Measurements from ENCODE around the gene NELL2. TPM values are rescaled to one million over a fixed set of nuclear protein-coding genes. Genes with fewer than 3 reads are reported as not detected.
"Not testable (repeated sequence)": the region's sequence is repeated elsewhere in the genome, so short reads cannot be mapped to it uniquely, and the experiment has no call there.

NELL2 gene
- total RNA-seq, 5 donors from 2014 or later (not counting 1 experiment from before 2014, with no cell fraction given) = 154 to 212 (median 169) TPM

DNA sequence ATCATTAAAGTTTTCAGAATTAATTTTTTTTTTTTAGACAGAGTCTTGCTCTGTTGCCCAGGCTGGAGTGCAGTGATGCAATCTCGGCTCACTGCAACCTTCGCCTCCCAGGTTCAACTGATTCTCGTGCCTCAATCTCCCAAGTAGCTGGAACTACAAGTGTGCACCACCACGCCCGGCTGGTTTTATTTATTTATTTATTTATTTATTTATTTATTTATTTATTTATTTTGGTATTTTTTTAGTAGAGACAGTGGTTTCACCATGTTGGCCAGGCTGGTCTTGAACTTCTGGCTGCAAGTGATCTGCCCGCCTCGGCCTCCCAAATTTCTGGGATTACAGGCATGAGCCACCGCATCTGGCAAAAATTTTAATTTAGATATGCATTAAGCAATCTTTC, 54.4 kb downstream of the NELL2 start:
- H3K4me1 ChIP-seq (ENCODE audit: control insufficient read depth in 1 of 2, extremely low read depth in 1 of 2, insufficient read depth in 2 of 2, low read length in 2 of 2) = peaks cover 16 to 17% of the 10 kb centered on the region in 2 experiments
- ATAC-seq (replicated peaks in 1 of 4); DNase-seq; H3K27me3 ChIP-seq (replicated peaks in 1 of 2; ENCODE audit: control insufficient read depth in 2 of 2, extremely low read depth in 1 of 2, insufficient read depth in 2 of 2, low read length in 1 of 2); H3K4me3 ChIP-seq (ENCODE audit: control insufficient read depth in 1 of 2, extremely low read depth in 1 of 2, low read length in 1 of 2); H3K27ac Mint-ChIP-seq; H3K27ac ChIP-seq (ENCODE audit: low read length); H3K27me3 Mint-ChIP-seq; H3K9me3 ChIP-seq; H3K9me3 Mint-ChIP-seq; POLR2A ChIA-PET; H3K36me3 ChIP-seq (ENCODE audit: control insufficient read depth in 2 of 2, extremely low read depth in 1 of 2, insufficient read depth in 1 of 2, low read length in 1 of 2); H3K4me3 Mint-ChIP-seq: not testable (repeated sequence)
- 80% methylated on average over 1 of the region's 8 CpGs for WGBS (ENCODE audit: insufficient coverage)
- H3K36me3 Mint-ChIP-seq = peaks cover 14% of the 10 kb centered on the region
- CTCF ChIA-PET = interaction anchor here in 1 of 2 donors (1.1 to 1.5 kb wide), 2 partner anchors 9 to 53 kb away, joined by 4 read pairs; no protein-coding TSS in a partner anchor
- H3K4me1 Mint-ChIP-seq = peaks cover 43 to 70% (median 63%) of the 10 kb centered on the region in 3 donors

DNA sequence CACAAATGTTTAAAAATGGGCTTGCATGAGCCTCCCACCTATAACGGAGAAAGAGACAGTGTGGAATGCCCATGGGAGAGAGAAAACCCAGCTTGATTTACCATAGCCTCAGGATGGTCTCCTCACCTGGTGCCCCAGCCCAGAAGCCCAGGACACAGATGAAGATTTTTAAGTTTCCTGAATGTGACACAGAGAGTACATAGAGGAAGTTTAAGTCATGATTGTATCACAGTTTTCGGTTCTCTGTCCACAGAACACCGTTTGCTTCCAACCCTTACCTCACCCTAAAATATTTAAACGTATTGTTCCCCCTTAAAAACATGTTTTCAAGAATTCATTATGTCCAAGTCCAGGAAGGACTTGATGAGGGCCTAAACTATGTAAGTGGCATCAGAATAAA, 56.2 kb downstream of the NELL2 start:
- no peaks in the 10 kb centered on the region for H3K27me3 Mint-ChIP-seq
- H3K36me3 ChIP-seq (ENCODE audit: control insufficient read depth in 2 of 2, extremely low read depth in 1 of 2, insufficient read depth in 1 of 2, low read length in 1 of 2) = no peaks in the 10 kb centered on the region
- no peaks in the 10 kb centered on the region for H3K27me3 ChIP-seq (replicated peaks in 1 of 2; ENCODE audit: control insufficient read depth in 2 of 2, extremely low read depth in 1 of 2, insufficient read depth in 2 of 2, low read length in 1 of 2)
- ChIA-PET CTCF (no interaction called here), POLR2A (no interaction called here)
- H3K9me3 ChIP-seq = no peaks in the 10 kb centered on the region
- peaks cover 0 to 4% (median 0%) of the 10 kb centered on the region in 3 donors for H3K9me3 Mint-ChIP-seq
- H3K4me1 ChIP-seq (ENCODE audit: control insufficient read depth in 1 of 2, extremely low read depth in 1 of 2, insufficient read depth in 2 of 2, low read length in 2 of 2) = peaks cover 16 to 24% of the 10 kb centered on the region in 2 experiments
- peak overlapping the region; percentile 80 to 85 for H3K27ac Mint-ChIP-seq
- H3K36me3 Mint-ChIP-seq = peaks cover 16% of the 10 kb centered on the region
- no CpG with 5 or more reads among the region's 4 CpGs for WGBS (ENCODE audit: insufficient coverage)
- no peak overlapping the region for H3K4me3 ChIP-seq (ENCODE audit: control insufficient read depth in 1 of 2, extremely low read depth in 1 of 2, low read length in 1 of 2)
- peak overlapping the region in 1 of 3 donors; percentile 35 for H3K4me3 Mint-ChIP-seq
- H3K27ac ChIP-seq (ENCODE audit: low read length) = no peak overlapping the region
- no peak for DNase-seq
- H3K4me1 Mint-ChIP-seq = peaks cover 60 to 81% (median 73%) of the 10 kb centered on the region in 3 donors
- no peak for ATAC-seq (replicated peaks in 1 of 4)

DNA sequence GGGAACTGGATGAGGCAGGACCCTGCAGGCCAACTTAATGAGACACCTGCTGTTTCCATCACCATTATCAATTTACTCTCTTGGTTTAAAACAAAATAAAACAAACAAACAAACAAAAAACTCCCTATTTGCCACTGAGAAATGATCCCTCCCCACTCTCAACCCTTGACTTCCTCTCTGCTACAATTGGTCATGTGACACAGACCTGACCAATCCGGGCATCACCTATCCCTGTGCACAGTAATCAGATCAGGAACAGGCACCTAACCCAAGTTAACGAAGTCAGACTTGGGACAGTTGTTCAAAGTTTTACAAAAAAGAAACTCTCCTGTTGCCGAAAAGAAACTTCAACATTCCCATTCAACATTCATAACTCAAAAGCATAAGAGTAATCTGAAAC, 58.4 kb downstream of the NELL2 start:
- H3K4me3 ChIP-seq (ENCODE audit: control insufficient read depth in 1 of 2, extremely low read depth in 1 of 2, low read length in 1 of 2) = no peak overlapping the region
- H3K27me3 ChIP-seq (replicated peaks in 1 of 2; ENCODE audit: control insufficient read depth in 2 of 2, extremely low read depth in 1 of 2, insufficient read depth in 2 of 2, low read length in 1 of 2) = no peaks in the 10 kb centered on the region
- H3K4me1 ChIP-seq (ENCODE audit: control insufficient read depth in 1 of 2, extremely low read depth in 1 of 2, insufficient read depth in 2 of 2, low read length in 2 of 2) = peaks cover 19 to 28% of the 10 kb centered on the region in 2 experiments
- POLR2A ChIA-PET = no interaction called here
- no peak overlapping the region for H3K27ac ChIP-seq (ENCODE audit: low read length)
- peaks cover 20% of the 10 kb centered on the region for H3K36me3 Mint-ChIP-seq
- no peaks in the 10 kb centered on the region for H3K9me3 Mint-ChIP-seq
- ATAC-seq (replicated peaks in 1 of 4) (peak in 1 of 4 experiments; percentile 17), DNase-seq (no peak)
- peak overlapping the region; percentile 75 to 76 for H3K27ac Mint-ChIP-seq
- no peaks in the 10 kb centered on the region for H3K9me3 ChIP-seq
- H3K36me3 ChIP-seq (ENCODE audit: control insufficient read depth in 2 of 2, extremely low read depth in 1 of 2, insufficient read depth in 1 of 2, low read length in 1 of 2) = no peaks in the 10 kb centered on the region
- CTCF ChIA-PET = no interaction called here
- no CpG with 5 or more reads among the region's 3 CpGs for WGBS (ENCODE audit: insufficient coverage)
- H3K4me3 Mint-ChIP-seq = no peak overlapping the region
- H3K27me3 Mint-ChIP-seq = no peaks in the 10 kb centered on the region
- peaks cover 71 to 78% (median 77%) of the 10 kb centered on the region in 3 donors for H3K4me1 Mint-ChIP-seq

DNA sequence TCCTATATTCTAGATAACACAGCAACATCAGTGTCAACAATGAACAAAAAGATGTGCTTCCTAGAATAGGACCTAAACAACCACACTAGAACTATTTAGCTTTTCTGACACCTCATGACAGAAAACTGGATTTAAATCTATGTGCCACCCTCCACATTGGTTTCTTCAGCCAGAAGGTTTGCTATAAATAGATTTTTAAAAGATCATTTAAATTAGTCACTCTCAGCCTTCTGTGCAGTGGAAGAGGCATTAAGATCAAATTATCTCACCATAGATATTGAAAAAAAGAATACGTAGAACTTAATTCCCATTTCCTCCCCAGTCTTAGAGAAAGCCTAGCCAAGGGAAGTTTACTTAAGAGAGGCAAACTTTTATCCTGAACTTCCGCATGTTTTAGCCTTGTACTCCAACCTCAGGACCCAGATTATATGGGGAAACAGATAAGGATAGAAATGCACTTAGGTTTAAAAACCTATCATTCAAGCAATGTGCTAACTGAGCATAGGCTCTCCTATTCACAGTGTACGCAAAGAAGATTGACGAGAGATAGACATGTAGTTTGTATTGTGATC, 59.6 kb downstream of the NELL2 start:
- ChIA-PET POLR2A (interaction anchor here in 1 of 2 donors (0.6 kb wide), 1 partner anchor 12 kb away, joined by 3 read pairs; no protein-coding TSS in a partner anchor), CTCF (interaction anchor here in 1 of 2 donors (0.8 kb wide), 1 partner anchor 36 kb away, joined by 3 read pairs; no protein-coding TSS in a partner anchor)
- Histone ChIP-seq H3K4me3 (ENCODE audit: control insufficient read depth in 1 of 2, extremely low read depth in 1 of 2, low read length in 1 of 2) (no peak overlapping the region), H3K27me3 (replicated peaks in 1 of 2; ENCODE audit: control insufficient read depth in 2 of 2, extremely low read depth in 1 of 2, insufficient read depth in 2 of 2, low read length in 1 of 2) (no peaks in the 10 kb centered on the region), H3K4me1 (ENCODE audit: control insufficient read depth in 1 of 2, extremely low read depth in 1 of 2, insufficient read depth in 2 of 2, low read length in 2 of 2) (peaks cover 23 to 31% of the 10 kb centered on the region in 2 experiments), H3K36me3 (ENCODE audit: control insufficient read depth in 2 of 2, extremely low read depth in 1 of 2, insufficient read depth in 1 of 2, low read length in 1 of 2) (no peaks in the 10 kb centered on the region), H3K27ac (ENCODE audit: low read length) (no peak overlapping the region), H3K9me3 (no peaks in the 10 kb centered on the region)
- no peaks in the 10 kb centered on the region for H3K27me3 Mint-ChIP-seq
- ATAC-seq (replicated peaks in 1 of 4) (no peak), DNase-seq (no peak)
- peak overlapping the region in 1 of 3 donors; percentile 17 for H3K4me3 Mint-ChIP-seq
- no CpG with 5 or more reads among the region's 4 CpGs for WGBS (ENCODE audit: insufficient coverage)
- H3K4me1 Mint-ChIP-seq = peaks cover 73 to 82% (median 80%) of the 10 kb centered on the region in 3 donors
- H3K9me3 Mint-ChIP-seq = no peaks in the 10 kb centered on the region
- peak overlapping the region; percentile 13 to 76 for H3K27ac Mint-ChIP-seq
- H3K36me3 Mint-ChIP-seq = peaks cover 20% of the 10 kb centered on the region

DNA sequence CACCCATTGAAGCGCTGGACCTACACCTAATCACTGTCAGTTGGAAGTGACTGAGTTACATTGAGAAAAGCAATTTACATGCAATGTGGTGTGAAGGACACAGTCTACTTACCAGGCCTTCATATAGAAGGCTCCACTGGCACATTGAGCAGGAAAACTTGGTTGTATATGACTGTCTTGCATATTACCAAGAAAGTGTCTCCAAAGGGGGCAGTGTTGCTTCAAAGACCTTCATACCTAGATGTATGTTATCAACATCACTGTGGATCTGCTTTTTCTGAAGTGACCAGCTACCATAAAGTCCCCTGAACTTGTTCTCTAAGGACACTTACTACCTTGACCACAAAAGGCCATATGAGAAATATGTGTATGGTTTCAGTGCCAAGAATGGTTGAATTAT, 64.1 kb downstream of the NELL2 start:
- H3K4me3 ChIP-seq (ENCODE audit: control insufficient read depth in 1 of 2, extremely low read depth in 1 of 2, low read length in 1 of 2) = no peak overlapping the region
- Mint-ChIP-seq H3K4me3 (no peak overlapping the region), H3K27ac (peak overlapping the region; percentile 62 to 64), H3K9me3 (no peaks in the 10 kb centered on the region), H3K4me1 (peaks cover 42 to 54% (median 53%) of the 10 kb centered on the region in 3 donors), H3K27me3 (no peaks in the 10 kb centered on the region), H3K36me3 (peaks cover 15% of the 10 kb centered on the region)
- POLR2A ChIA-PET = no interaction called here
- ATAC-seq (replicated peaks in 1 of 4) (peak; percentile 70 to 85 (median 82)), DNase-seq (peak in 27 of 35 experiments; percentile 16 to 83 (median 46))
- no peaks in the 10 kb centered on the region for H3K36me3 ChIP-seq (ENCODE audit: control insufficient read depth in 2 of 2, extremely low read depth in 1 of 2, insufficient read depth in 1 of 2, low read length in 1 of 2)
- H3K9me3 ChIP-seq = no peaks in the 10 kb centered on the region
- CTCF ChIA-PET = interaction anchor here (0.9 to 6.0 kb wide), 11 partner anchors 10 to 118 kb away, joined by 3 to 82 read pairs (median 5); partner anchors contain the start of gene NELL2 (in 2 of the 2)
- no peak overlapping the region for H3K27ac ChIP-seq (ENCODE audit: low read length)
- no peaks in the 10 kb centered on the region for H3K27me3 ChIP-seq (replicated peaks in 1 of 2; ENCODE audit: control insufficient read depth in 2 of 2, extremely low read depth in 1 of 2, insufficient read depth in 2 of 2, low read length in 1 of 2)
- H3K4me1 ChIP-seq (ENCODE audit: control insufficient read depth in 1 of 2, extremely low read depth in 1 of 2, insufficient read depth in 2 of 2, low read length in 2 of 2) = peaks cover 11 to 20% of the 10 kb centered on the region in 2 experiments
- WGBS (ENCODE audit: insufficient coverage) = no CpG with 5 or more reads among the region's 1 CpG

- H3K27ac ChIP-seq (ENCODE audit: low read length) = no peak overlapping the region
- no peak overlapping the region for H3K27ac Mint-ChIP-seq
Observed at GRCh38 chr12:44804068-44804467, 72.0 kb downstream of the NELL2 start.

More at GRCh38 chr12:44804068-44804467, 72.0 kb downstream of the NELL2 start:
- Histone ChIP-seq H3K36me3 (ENCODE audit: control insufficient read depth in 2 of 2, extremely low read depth in 1 of 2, insufficient read depth in 1 of 2, low read length in 1 of 2) (no peaks in the 10 kb centered on the region), H3K4me3 (ENCODE audit: control insufficient read depth in 1 of 2, extremely low read depth in 1 of 2, low read length in 1 of 2) (no peak overlapping the region), H3K4me1 (ENCODE audit: control insufficient read depth in 1 of 2, extremely low read depth in 1 of 2, insufficient read depth in 2 of 2, low read length in 2 of 2) (no peaks in the 10 kb centered on the region), H3K9me3 (no peaks in the 10 kb centered on the region), H3K27me3 (replicated peaks in 1 of 2; ENCODE audit: control insufficient read depth in 2 of 2, extremely low read depth in 1 of 2, insufficient read depth in 2 of 2, low read length in 1 of 2) (no peaks in the 10 kb centered on the region)
- ChIA-PET CTCF (interaction anchor here in 1 of 2 donors (1.0 kb wide), 1 partner anchor 84 kb away, joined by 3 read pairs; no protein-coding TSS in a partner anchor), POLR2A (interaction anchor here in 1 of 2 donors (1.0 kb wide), 1 partner anchor 9 kb away, joined by 3 read pairs; no protein-coding TSS in a partner anchor)
- Mint-ChIP-seq H3K4me1 (peaks cover 12 to 26% (median 22%) of the 10 kb centered on the region in 3 donors), H3K4me3 (no peak overlapping the region), H3K36me3 (peaks cover 9% of the 10 kb centered on the region), H3K27me3 (no peaks in the 10 kb centered on the region), H3K9me3 (no peaks in the 10 kb centered on the region)
- DNase-seq (no peak), ATAC-seq (replicated peaks in 1 of 4) (no peak)
